HG03097 (cell line): ENCODE data around the gene SLC25A33.

Experiments
- ATAC-seq: cut with Tn5 transposase; IDR thresholded peaks from one replicate; pipeline ENCODE4 v1.9.1; 2021; ENCODE audit not compliant: unreplicated experiment, low FRiP score

SLC25A33 gene

DNA sequence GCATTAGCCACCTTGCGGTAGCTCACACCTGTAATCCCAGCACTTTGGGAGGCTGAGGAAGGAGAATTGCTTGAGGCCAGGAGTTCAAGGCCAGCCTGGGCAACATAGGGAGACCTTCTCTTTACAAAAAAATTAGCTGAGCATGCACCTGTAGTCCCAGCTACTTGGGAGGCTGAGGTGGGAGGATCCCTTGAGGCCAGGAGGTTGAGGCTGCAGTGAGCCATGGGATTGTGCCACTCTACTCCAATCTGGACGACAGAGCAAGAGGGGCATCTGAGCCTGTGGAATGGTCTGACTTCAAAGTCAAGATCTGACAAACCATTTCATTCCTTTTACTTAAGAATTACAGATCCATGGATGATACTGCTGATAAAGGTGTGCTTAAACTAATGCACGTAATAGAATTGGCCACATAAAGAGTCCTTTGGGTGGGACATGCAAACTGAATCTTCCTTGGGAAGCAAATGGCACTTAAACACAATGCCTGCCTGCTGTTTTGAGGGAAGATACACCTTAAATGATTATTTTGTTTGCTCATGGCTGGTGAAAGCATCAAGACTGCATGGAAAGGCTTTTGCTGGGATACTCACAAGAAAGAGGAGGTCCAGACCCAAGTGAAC, 47.0 kb downstream of the SLC25A33 start:
- ATAC-seq, result no peak

DNA sequence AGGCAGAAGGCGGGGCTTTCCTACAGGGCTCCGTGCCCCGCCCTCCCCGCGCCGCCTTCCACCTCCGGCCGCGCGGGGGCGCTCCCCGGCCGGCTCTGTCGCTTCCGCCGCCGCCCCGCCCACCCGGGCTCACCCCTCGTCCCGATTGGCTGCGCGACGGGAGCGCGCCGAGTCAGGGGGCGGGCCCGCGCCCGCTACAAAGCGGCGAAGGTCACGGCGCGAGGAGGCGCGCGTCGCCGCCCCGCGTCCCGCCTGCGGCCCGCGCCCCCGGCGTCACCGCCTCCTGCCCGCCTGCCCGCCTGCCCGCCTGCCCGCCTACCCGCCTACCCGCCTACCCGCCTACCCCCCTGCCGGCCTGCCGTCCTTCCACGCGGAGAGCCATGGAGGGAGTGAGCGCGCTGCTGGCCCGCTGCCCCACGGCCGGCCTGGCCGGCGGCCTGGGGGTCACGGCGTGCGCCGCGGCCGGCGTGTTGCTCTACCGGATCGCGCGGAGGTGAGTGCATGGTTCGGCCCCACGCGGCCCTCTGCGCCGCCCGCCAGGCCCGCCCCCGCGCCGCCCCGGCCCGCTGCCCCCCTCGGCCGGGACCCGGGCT, 49.4 kb downstream of the SLC25A33 start, which contains the start of gene TMEM201:
TSS of gene TMEM201 (plus strand) at position 361 of the 593 bp plus-strand sequence. CDS start at position 381, 20 bp downstream.
- ATAC-seq, result peak; percentile 61

DNA sequence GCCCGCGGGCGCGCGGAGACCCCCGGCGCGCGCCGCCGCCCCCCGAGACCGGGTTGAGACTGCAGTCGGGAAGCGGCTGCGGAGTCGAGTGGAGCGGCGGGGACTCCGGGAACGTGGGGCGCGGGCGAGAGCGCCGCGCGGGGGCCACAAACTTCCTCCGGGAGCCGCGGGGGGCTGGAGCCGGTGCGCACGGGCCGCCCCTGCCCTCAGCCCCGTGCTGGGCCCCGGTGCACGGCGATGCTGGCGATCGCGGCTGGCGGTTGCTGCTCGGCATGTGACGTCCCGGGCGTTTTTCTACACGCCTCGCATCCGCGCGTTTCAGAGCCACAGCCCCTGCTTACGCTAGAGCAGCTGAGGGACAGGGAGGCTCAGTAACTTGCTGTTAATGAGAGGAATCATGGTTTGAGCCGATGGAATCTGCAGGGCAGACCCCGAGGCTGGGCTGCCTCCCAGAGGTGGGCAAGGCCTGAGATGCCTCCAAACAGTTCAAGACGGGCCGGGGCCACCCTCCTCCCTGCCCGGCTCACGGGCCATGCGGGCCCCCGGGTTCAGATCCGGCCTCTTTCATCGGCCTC, 50.0 kb downstream of the SLC25A33 start:
- peak; percentile 6 for ATAC-seq

- ATAC-seq, result no peak
Measured at GRCh38 chr1:9589719-9590157, 50.5 kb downstream of the SLC25A33 start.

GRCh38 chr1:9590201-9590600, 50.9 kb downstream of the SLC25A33 start:
- no peak for ATAC-seq

GRCh38 chr1:9590945-9591668, 51.8 kb downstream of the SLC25A33 start:
- no peak for ATAC-seq

DNA sequence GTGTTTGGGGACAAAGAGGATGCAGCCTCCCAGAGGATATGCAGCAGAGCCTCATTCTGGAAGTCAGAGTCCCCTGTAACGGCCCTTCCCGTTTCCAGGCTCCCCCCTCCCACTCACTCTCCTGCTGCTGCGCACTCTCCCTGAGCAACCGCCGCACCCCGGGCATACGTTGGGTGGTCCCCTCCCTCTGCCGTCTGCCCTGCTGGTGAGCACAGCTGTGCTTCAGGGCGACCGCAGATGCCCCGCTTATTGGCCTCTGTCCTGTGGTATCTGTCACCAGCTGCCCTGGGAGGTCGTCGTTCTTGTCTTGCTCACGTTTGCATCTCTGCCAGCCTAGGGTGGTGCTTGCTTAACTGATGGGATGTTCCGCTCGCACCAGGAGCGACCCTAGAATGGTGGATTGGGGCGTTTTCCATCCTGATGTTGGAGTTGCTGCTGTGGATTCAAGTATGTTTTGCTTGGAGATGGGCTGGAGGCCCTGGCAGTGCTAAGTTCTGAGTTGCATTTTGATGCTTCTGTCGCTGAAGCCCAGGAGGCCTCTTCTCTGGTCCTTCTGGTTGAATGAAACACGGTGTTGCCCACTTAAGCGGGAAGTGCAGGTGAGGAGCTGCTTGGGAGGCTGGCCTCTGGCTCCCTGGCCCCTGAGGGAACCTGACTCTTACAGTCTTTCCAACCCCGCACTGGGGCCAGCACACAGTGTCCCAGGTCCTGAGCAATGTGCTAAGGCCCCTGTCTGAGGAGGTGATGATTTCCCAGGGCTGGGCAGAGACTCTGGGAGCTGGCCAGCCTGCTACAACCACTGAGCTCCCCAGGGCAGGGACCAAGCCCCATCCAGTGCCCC, 52.6 kb downstream of the SLC25A33 start:
- no peak for ATAC-seq

DNA sequence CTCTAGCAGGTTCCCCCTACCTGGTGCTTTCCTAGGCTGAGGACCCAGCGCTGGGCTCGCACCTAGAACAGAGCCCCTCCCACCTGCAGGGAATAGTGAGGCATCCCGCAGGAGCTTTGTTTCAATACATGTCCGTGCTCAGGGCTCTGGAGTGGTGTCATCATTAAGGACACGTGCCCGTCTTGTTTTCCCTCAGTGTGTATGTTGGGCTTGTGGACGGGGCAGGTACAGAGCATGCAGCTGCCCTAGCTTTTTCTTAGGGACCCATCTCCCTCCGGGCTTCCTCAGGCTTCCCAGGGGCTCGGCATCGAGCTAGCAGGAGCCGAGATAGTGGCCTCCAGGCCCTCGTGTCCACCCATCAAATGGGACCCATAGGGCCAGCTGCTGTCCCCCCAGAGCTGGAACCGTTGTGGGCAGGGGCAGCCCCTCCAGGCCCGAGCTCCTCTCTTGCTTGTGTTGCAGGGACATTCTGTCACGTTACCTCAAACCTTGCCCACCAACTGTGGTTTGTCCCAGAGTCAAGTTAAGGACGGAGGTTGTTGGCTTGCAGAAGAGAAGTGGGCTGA, 53.3 kb downstream of the SLC25A33 start:
- no peak for ATAC-seq

DNA sequence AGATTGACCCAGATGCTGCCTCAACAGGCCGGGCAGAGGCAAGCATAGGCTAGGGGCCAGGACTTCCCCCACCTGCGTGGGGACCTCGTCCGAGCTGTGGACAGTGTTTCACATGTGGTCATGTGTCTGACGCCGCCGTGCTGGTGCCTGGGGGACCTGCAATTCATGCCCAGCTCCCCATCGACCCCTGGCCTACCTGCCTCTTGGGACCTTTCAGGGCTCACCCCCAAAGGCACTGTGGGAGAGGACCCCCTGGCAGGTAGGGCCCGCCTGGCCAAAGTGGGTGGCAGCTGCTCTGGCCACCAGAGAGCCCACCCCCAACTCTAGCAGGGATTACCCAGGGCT, 53.9 kb downstream of the SLC25A33 start:
- no peak for ATAC-seq

DNA sequence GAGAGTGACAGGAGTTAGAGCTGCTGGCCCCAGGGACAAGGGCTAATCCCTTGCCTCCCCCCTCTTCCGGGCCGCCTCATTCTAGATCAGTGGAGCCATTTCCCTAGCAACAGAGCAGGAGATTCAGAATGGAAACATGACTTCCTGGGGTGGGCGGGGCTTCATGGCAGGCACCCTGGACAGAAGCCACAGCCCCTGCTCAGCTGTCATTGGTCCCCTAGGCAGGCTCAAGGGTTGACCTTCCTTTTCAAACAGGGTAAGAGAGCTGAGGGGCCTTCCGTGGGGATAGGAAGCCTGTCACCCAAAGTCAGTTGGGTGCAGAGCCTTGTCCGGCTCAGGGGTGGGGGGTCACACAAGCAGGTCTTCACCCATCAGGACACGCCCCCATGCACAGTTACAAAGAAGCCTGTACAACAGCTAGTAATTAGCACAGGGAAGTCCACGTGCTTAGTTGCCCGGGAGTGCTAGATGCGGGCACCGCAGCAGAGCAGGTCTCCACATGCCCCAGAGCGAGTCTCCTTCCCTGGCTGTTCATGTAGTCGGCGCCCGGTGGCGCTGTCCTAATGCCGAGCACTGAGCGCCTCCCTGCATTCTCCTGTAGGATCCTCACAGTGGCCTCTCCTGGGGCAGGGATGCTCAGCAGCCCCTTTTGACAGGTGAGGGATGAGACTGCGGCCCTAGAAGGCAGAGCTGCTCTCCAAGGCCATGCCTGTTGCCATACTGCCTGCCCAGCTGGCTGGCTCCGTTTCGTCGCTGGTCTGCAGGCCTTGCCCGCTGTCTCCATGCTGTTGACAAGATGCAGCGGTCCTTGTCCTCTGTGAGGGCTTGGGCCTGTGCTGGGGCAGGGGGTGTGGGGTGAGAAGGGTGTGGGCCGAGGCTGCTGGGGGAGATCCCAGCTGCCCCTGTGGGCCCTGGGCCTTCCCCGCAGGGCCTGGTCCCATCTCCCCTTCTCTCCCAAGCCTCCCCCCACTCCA, 54.5 kb downstream of the SLC25A33 start:
- ATAC-seq, result no peak

GRCh38 chr1:9594471-9595155, 55.3 kb downstream of the SLC25A33 start:
- ATAC-seq, result no peak

GRCh38 chr1:9595156-9595967, 56.1 kb downstream of the SLC25A33 start:
- no peak for ATAC-seq

GRCh38 chr1:9595968-9596340, 56.7 kb downstream of the SLC25A33 start:
- no peak for ATAC-seq

- no peak for ATAC-seq
Measured at GRCh38 chr1:9596415-9597123, 57.3 kb downstream of the SLC25A33 start.

DNA sequence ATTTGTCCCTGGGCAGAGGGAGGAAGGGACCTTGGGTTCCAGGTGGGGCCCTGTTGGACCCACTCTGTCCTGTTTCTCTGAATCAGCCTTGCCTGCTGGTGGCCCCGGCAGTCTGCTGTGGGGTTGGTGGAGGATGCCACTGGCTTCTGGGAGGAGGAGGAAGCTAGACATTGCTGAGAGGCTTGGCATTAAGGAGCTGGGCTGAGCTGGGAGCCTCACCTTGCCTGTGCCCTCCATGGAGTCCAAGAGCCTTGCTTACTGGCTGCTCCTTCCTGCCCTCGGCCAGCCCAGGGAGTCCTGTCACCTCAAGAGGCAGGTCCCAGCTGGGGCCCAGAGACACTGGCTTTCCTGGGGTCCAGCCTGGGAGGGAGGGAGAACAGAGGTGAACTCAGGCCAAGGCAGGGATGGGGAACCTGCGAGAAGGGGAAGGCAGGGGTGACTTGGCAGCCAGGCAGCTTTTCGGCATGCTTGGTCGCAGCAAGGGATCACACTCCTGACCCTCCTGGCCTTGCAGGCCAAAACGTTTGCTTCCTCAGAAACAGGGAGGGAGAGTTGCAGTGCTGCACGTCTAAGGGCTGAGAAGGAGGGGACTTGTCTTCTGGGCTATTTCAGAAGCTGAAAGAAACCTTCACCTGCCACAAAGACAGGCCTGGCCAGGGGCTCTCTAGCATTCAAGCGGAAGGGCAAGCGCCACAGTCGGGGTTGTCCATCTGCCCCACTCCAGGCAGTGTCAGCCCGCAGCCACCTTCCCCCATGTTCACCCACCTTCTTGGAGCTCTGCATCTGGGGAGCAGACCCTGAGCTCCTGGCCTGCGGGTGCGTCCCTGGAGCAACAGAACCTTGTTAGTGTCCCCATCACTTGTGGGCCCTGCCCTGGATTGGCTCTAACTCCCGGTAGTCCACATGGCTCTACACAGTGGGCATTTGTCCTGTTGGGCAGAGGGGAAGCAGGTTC, 58.4 kb downstream of the SLC25A33 start:
- no peak for ATAC-seq

GRCh38 chr1:9598316-9598700, 59.0 kb downstream of the SLC25A33 start:
- ATAC-seq, result no peak
